Neuronal stem cell (in vitro differentiated cells): ENCODE results near the gene TEX11. TPM values are rescaled to one million over a fixed set of nuclear protein-coding genes. Genes with fewer than 3 reads are reported as not detected.

Source experiments
- DNase-seq: peaks from one replicate; pipeline ENCODE4 v3.0.0-alpha.2; 2013; ENCODE audit warnings: low spot score
- H2AFZ ChIP-seq: one replicate; pipeline ENCODE4 v1.6.1; 2013; ENCODE audit warnings: mild to moderate bottlenecking, low read length, inconsistent platforms
- H2AK5ac ChIP-seq: 2 replicates; pipeline ENCODE4 v1.6.1; 2013; ENCODE audit warnings: low read depth, mild to moderate bottlenecking, inconsistent platforms, low read length, moderate library complexity, mixed read lengths
- H2BK120ac ChIP-seq: 2 replicates; pipeline ENCODE4 v1.6.1; 2013; ENCODE audit warnings: low read depth, mild to moderate bottlenecking, inconsistent platforms, low read length, moderate library complexity, mixed read lengths
- H2BK12ac ChIP-seq: one replicate; pipeline ENCODE4 v1.6.1; 2013; ENCODE audit warnings: low read length, inconsistent platforms
- H2BK15ac ChIP-seq: 2 replicates; pipeline ENCODE4 v1.6.1; 2013; ENCODE audit warnings: mild to moderate bottlenecking, low read length, inconsistent platforms, mixed read lengths
- H2BK5ac ChIP-seq: one replicate; pipeline ENCODE4 v1.6.1; 2013; ENCODE audit warnings: inconsistent platforms, mild to moderate bottlenecking, low read length, moderate library complexity
- H3K14ac ChIP-seq: one replicate; pipeline ENCODE4 v1.6.1; 2013; ENCODE audit warnings: low read length, inconsistent platforms
- H3K18ac ChIP-seq: 2 replicates; pipeline ENCODE4 v1.6.1; 2013; ENCODE audit warnings: low read length, inconsistent platforms
- H3K23ac ChIP-seq: 2 replicates; pipeline ENCODE4 v1.6.1; 2013; ENCODE audit warnings: low read depth, mild to moderate bottlenecking, mixed read lengths, low read length, inconsistent platforms; ENCODE audit not compliant: poor library complexity
- H3K27ac ChIP-seq: replicated peaks from 3 replicates; pipeline ENCODE4 v1.5.1; 2013; ENCODE audit warnings: low read length, inconsistent platforms
- H3K27me3 ChIP-seq, 3 experiments: 2 replicates each; pipeline ENCODE4 v1.6.1; 2013; ENCODE audit warnings: low read length in 3 of 3, mild to moderate bottlenecking in 2 of 3, inconsistent platforms in 1 of 3, low read depth in 1 of 3, mixed read lengths in 1 of 3, moderate library complexity in 1 of 3; ENCODE audit not compliant: control insufficient read depth in 3 of 3, insufficient read depth in 3 of 3
- H3K36me3 ChIP-seq, 2 donors: replicated peaks in 1 of 2; 2 replicates each; pipeline ENCODE4 v1.6.1; 2013; ENCODE audit warnings: low read length in 2 of 2; ENCODE audit not compliant: control insufficient read depth in 2 of 2, insufficient read depth in 2 of 2
- H3K4ac ChIP-seq: 2 replicates; pipeline ENCODE4 v1.6.1; 2013; ENCODE audit warnings: inconsistent platforms, mild to moderate bottlenecking, low read length, moderate library complexity
- H3K4me1 ChIP-seq, 2 donors: 1 replicate in 1 of 2; 2 replicates in 1 of 2; pipeline ENCODE4 v1.6.1; 2013; ENCODE audit warnings: low read length in 2 of 2, low read depth in 1 of 2; ENCODE audit not compliant: control insufficient read depth in 2 of 2, insufficient read depth in 1 of 2
- H3K4me2 ChIP-seq: one replicate; pipeline ENCODE4 v1.6.1; 2013; ENCODE audit warnings: mild to moderate bottlenecking, low read length, inconsistent platforms; ENCODE audit not compliant: insufficient read depth, poor library complexity, severe bottlenecking
- H3K4me3 ChIP-seq, 2 donors: 2 replicates each; pipeline ENCODE4 v1.5.1; 2013; ENCODE audit warnings: low read length in 2 of 2, mild to moderate bottlenecking in 2 of 2, inconsistent platforms in 1 of 2, moderate library complexity in 1 of 2
- H3K79me1 ChIP-seq: one replicate; pipeline ENCODE4 v1.6.1; 2013; ENCODE audit warnings: low read depth, mild to moderate bottlenecking, inconsistent platforms, low read length, moderate library complexity
- H3K9ac ChIP-seq: one replicate; pipeline ENCODE4 v1.6.1; 2013; ENCODE audit warnings: mild to moderate bottlenecking, low read depth, low read length, inconsistent platforms; ENCODE audit not compliant: poor library complexity
- H3K9me3 ChIP-seq, 2 donors: replicated peaks in 1 of 2; 2 replicates each; pipeline versions ENCODE3 to v1.6.1; 2013; ENCODE audit warnings: low read length in 2 of 2, mild to moderate bottlenecking in 2 of 2, inconsistent platforms in 1 of 2, low read depth in 1 of 2, mixed read lengths in 1 of 2, moderate library complexity in 1 of 2; ENCODE audit not compliant: control insufficient read depth in 2 of 2, insufficient read depth in 1 of 2
- H4K8ac ChIP-seq: one replicate; pipeline ENCODE4 v1.6.1; 2013; ENCODE audit warnings: low read depth, mild to moderate bottlenecking, inconsistent platforms, low read length, moderate library complexity
- H4K91ac ChIP-seq: one replicate; pipeline ENCODE4 v1.6.1; 2013; ENCODE audit warnings: low read length, low read depth, mild to moderate bottlenecking, inconsistent platforms; ENCODE audit not compliant: poor library complexity
- WGBS, 2 donors: extraction: QIAGEN DNeasy Blood & Tissue Kit; methylation state at CpG; one replicate each; pipeline ENCODE4 v1.1.7; 2013; ENCODE audit warnings: missing lambda C conversion rate in 2 of 2, mixed read lengths in 1 of 2; ENCODE audit not compliant: insufficient read length in 2 of 2, insufficient replicate concordance in 1 of 2; ENCODE audit errors: extremely low coverage in 2 of 2; 5-methylcytosine and 5-hydroxymethylcytosine counted together
- small RNA-seq: library from polyadenylated mRNA; stranded (forward); fragments of <200 nt; extraction: miRNeasy Mini kit (QIAGEN cat#:217004); gene quantifications from one replicate; pipeline ENCODE3, GENCODE V24; 2013; ENCODE audit not compliant: insufficient read depth

Gene TEX11

DNA sequence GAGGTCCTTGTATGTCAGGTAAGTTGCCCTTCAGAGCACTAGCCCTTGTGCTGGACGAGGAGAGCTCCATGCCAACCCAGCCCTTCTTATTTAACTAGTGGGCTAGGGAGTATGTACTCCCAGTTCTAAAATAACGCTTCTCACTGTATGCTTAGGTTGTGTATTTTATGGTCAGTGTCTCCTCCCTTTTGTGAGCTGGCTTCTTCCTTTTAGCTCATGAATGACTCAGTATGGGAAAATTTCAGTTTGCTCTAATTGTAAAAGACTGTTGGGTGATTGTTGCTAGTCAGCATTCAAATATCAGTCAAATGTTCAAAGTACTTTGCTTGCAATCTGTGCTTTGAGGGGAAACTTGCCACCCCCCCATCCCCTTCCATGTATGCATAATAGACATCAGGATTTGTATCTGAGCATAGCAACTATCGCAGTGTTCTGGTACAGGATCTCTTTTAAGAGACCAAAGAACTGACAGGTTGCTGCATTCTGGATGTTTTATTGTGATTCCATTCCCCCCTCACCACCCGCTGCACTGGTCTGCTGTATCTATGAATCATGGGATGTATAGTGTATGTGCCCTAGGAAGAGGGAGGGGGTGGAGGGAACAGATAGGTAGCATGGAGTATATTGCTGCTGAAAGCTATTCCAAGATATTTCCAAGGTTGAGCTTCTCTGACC is 429.1 kb downstream of the TEX11 start:
- Histone ChIP-seq H3K4me3 (no peak overlapping the region), H3K18ac (no peak overlapping the region), H4K8ac (no peak overlapping the region), H3K4ac (no peak overlapping the region), H3K79me1 (peaks cover 3% of the 10 kb centered on the region), H4K91ac (no peak overlapping the region), H2BK120ac (no peak overlapping the region), H2AFZ (no peak overlapping the region), H3K14ac (no peak overlapping the region), H2BK15ac (no peak overlapping the region), H3K9ac (no peak overlapping the region), H3K36me3 (peaks cover 0 to 51% of the 10 kb centered on the region in 2 donors), H2BK5ac (no peak overlapping the region), H2BK12ac (no peak overlapping the region), H3K27me3 (no peaks in the 10 kb centered on the region), H3K23ac (no peak overlapping the region), H3K27ac (peak overlapping the region; percentile 45), H3K9me3 (no peaks in the 10 kb centered on the region), H3K4me1 (peaks cover 20 to 30% of the 10 kb centered on the region in 2 donors), H2AK5ac (no peak overlapping the region), H3K4me2 (no peak overlapping the region)
- no peak for DNase-seq
- no CpG with 5 or more reads among the region's 4 CpGs for WGBS, 2 donors

Small RNAs within 50 kb of the gene (small RNA-seq; reads per million reads assigned to genes)
- gene SNORD3E, result not detected
